Urinary bladder (tissue), 4 donors: ENCODE results near the gene ST6GALNAC3. TPM values are rescaled to one million over a fixed set of nuclear protein-coding genes. Genes with fewer than 3 reads are reported as not detected.

Experiments
- DNase-seq: peaks from one replicate; pipeline ENCODE4 v3.0.0-alpha.2; 2015; ENCODE audit errors: extremely low spot score
- H3K27ac ChIP-seq: one replicate; pipeline ENCODE4 v1.5.1; 2013; ENCODE audit warnings: low read depth, mild to moderate bottlenecking, moderate library complexity
- H3K36me3 ChIP-seq: one replicate; pipeline ENCODE4 v1.6.1; 2013; ENCODE audit warnings: mild to moderate bottlenecking, moderate library complexity; ENCODE audit not compliant: insufficient read depth
- H3K4me1 ChIP-seq: one replicate; pipeline ENCODE4 v1.6.1; 2013; ENCODE audit warnings: mild to moderate bottlenecking, moderate library complexity; ENCODE audit not compliant: insufficient read depth
- H3K4me3 ChIP-seq: one replicate; pipeline ENCODE4 v1.5.1; 2013; ENCODE audit warnings: low read depth, low read length
- WGBS: extraction: QIAGEN DNeasy Blood & Tissue Kit; methylation state at CpG from one replicate; pipeline ENCODE4 v1.1.7; 2013; 5-methylcytosine and 5-hydroxymethylcytosine counted together
- polyA plus RNA-seq: library from polyadenylated mRNA; stranded (reverse); fragments of 200-250 nt; gene quantifications from one replicate; pipeline ENCODE4 v1.2.3, GENCODE V29; 2013
- total RNA-seq: library from RNA; depleted of rRNA; stranded (reverse); fragments of >200 nt; gene quantifications from one replicate; pipeline ENCODE4 v1.2.3, GENCODE V29; 2014
- donor health status: healthy with polysubstance abuse.
- donor health status: healthy.

The ST6GALNAC3 gene
- total and polyA plus RNA-seq, 2 donors = 5.1 to 39.1 TPM

- Histone ChIP-seq H3K4me3 (no peak overlapping the region), H3K4me1 (no peaks in the 10 kb centered on the region), H3K36me3 (no peaks in the 10 kb centered on the region), H3K27ac (no peak overlapping the region)
- DNase-seq = no peak
- WGBS = 92% methylated on average over 7 of the region's 7 CpGs
Observed at GRCh38 chr1:76124196-76124595, 49.6 kb downstream of the ST6GALNAC3 start.

GRCh38 chr1:76125473-76126219 is 51.1 kb downstream of the ST6GALNAC3 start:
- H3K4me3 ChIP-seq = no peak overlapping the region
- H3K4me1 ChIP-seq = no peaks in the 10 kb centered on the region
- no peak for DNase-seq
- no peaks in the 10 kb centered on the region for H3K36me3 ChIP-seq
- no peak overlapping the region for H3K27ac ChIP-seq
- 64% methylated on average over 3 of the region's 3 CpGs for WGBS

- WGBS = 96% methylated on average over 5 of the region's 5 CpGs
- no peaks in the 10 kb centered on the region for H3K36me3 ChIP-seq
- no peak overlapping the region for H3K4me3 ChIP-seq
- no peak overlapping the region for H3K27ac ChIP-seq
- DNase-seq = no peak
- H3K4me1 ChIP-seq = no peaks in the 10 kb centered on the region
Observed at GRCh38 chr1:76128096-76128495, 53.5 kb downstream of the ST6GALNAC3 start.

GRCh38 chr1:76129731-76130130 is 55.2 kb downstream of the ST6GALNAC3 start:
- Histone ChIP-seq H3K4me1 (no peaks in the 10 kb centered on the region), H3K4me3 (no peak overlapping the region), H3K27ac (no peak overlapping the region), H3K36me3 (no peaks in the 10 kb centered on the region)
- WGBS = 92% methylated on average over 6 of the region's 6 CpGs
- DNase-seq = no peak

GRCh38 chr1:76130992-76131391 is 56.4 kb downstream of the ST6GALNAC3 start:
- Histone ChIP-seq H3K4me1 (no peaks in the 10 kb centered on the region), H3K4me3 (no peak overlapping the region), H3K27ac (no peak overlapping the region), H3K36me3 (no peaks in the 10 kb centered on the region)
- DNase-seq = no peak
- 97% methylated on average over 4 of the region's 4 CpGs for WGBS

- no peak overlapping the region for H3K27ac ChIP-seq
- 94% methylated on average over 2 of the region's 2 CpGs for WGBS
- H3K4me3 ChIP-seq = no peak overlapping the region
- H3K4me1 ChIP-seq = no peaks in the 10 kb centered on the region
- no peak for DNase-seq
- H3K36me3 ChIP-seq = no peaks in the 10 kb centered on the region
Observed at GRCh38 chr1:76133977-76134376, 59.4 kb downstream of the ST6GALNAC3 start.

- H3K27ac ChIP-seq = no peak overlapping the region
- no peak for DNase-seq
- no peaks in the 10 kb centered on the region for H3K4me1 ChIP-seq
- WGBS = 62% methylated on average over 3 of the region's 3 CpGs
- no peak overlapping the region for H3K4me3 ChIP-seq
- H3K36me3 ChIP-seq = no peaks in the 10 kb centered on the region
Observed at GRCh38 chr1:76135835-76136234, 61.3 kb downstream of the ST6GALNAC3 start.

- Histone ChIP-seq H3K4me3 (no peak overlapping the region), H3K27ac (no peak overlapping the region), H3K4me1 (no peaks in the 10 kb centered on the region), H3K36me3 (no peaks in the 10 kb centered on the region)
- no peak for DNase-seq
- WGBS = 87% methylated on average over 3 of the region's 3 CpGs
Observed at GRCh38 chr1:76136894-76137293, 62.3 kb downstream of the ST6GALNAC3 start.

GRCh38 chr1:76137746-76138145 is 63.2 kb downstream of the ST6GALNAC3 start:
- no peak overlapping the region for H3K27ac ChIP-seq

GRCh38 chr1:76138217-76138616 is 63.7 kb downstream of the ST6GALNAC3 start:
- Histone ChIP-seq H3K4me3 (no peak overlapping the region), H3K4me1 (no peaks in the 10 kb centered on the region), H3K27ac (no peak overlapping the region), H3K36me3 (no peaks in the 10 kb centered on the region)
- WGBS = 91% methylated on average over 1 of the region's 1 CpG
- no peak for DNase-seq

More at GRCh38 chr1:76137746-76138145, 63.2 kb downstream of the ST6GALNAC3 start:
- Histone ChIP-seq H3K4me3 (no peak overlapping the region), H3K36me3 (no peaks in the 10 kb centered on the region), H3K4me1 (no peaks in the 10 kb centered on the region)
- DNase-seq = no peak
- WGBS = 91% methylated on average over 3 of the region's 3 CpGs

GRCh38 chr1:76140227-76140626 is 65.7 kb downstream of the ST6GALNAC3 start:
- Histone ChIP-seq H3K27ac (no peak overlapping the region), H3K36me3 (no peaks in the 10 kb centered on the region), H3K4me1 (no peaks in the 10 kb centered on the region), H3K4me3 (no peak overlapping the region)
- no peak for DNase-seq
- 49% methylated on average over 1 of the region's 1 CpG for WGBS

GRCh38 chr1:76141929-76142328 is 67.4 kb downstream of the ST6GALNAC3 start:
- DNase-seq = no peak
- H3K4me3 ChIP-seq = no peak overlapping the region
- H3K4me1 ChIP-seq = no peaks in the 10 kb centered on the region
- H3K36me3 ChIP-seq = no peaks in the 10 kb centered on the region
- no peak overlapping the region for H3K27ac ChIP-seq
- 95% methylated on average over 2 of the region's 2 CpGs for WGBS

GRCh38 chr1:76142771-76143540 is 68.4 kb downstream of the ST6GALNAC3 start:
- no peaks in the 10 kb centered on the region for H3K4me1 ChIP-seq
- no peak for DNase-seq
- H3K36me3 ChIP-seq = no peaks in the 10 kb centered on the region
- H3K4me3 ChIP-seq = no peak overlapping the region
- H3K27ac ChIP-seq = no peak overlapping the region
- 38% methylated on average over 5 of the region's 5 CpGs for WGBS

- Histone ChIP-seq H3K4me1 (no peaks in the 10 kb centered on the region), H3K4me3 (no peak overlapping the region), H3K36me3 (no peaks in the 10 kb centered on the region), H3K27ac (no peak overlapping the region)
- DNase-seq = no peak
- 97% methylated on average over 2 of the region's 2 CpGs for WGBS
Observed at GRCh38 chr1:76144247-76144646, 69.7 kb downstream of the ST6GALNAC3 start.
